22Rv1 (cell line): Measurements from ENCODE around the gene NUDT16.

Source experiments
- CTCF ChIP-seq: fragments of 450-650 bp; IDR thresholded peaks from 2 replicates; pipeline ENCODE4 v1.5.1; 2017; ENCODE audit warnings: mild to moderate bottlenecking
- ZFX ChIP-seq: fragments of 450-650 bp; IDR thresholded peaks from 2 replicates; pipeline ENCODE4 v1.6.1; 2017; ENCODE audit warnings: antibody characterized with exemption, borderline replicate concordance

- TF ChIP-seq CTCF (no peak), ZFX (no peak)
Observed at GRCh38 chr3:131390331-131390730, 8.8 kb downstream of the NUDT16 start.
